ENCODE measurements around the gene DAPK1. TPM values are rescaled to one million over a fixed set of nuclear protein-coding genes. Genes with fewer than 3 reads are reported as not detected.

Gene DAPK1
- total and polyA plus RNA-seq, 7 donors = 0.66 to 8.4 (median 2.2) TPM

GRCh38 chr9:87592554-87593358, 95.1 kb downstream of the DAPK1 start:
- Histone ChIP-seq H3K36me3 (ENCODE audit: insufficient read depth in 1 of 2, low read depth in 1 of 2) (no peaks in the 10 kb centered on the region), H3K4me3 (peak overlapping the region; percentile 2), H3K27me3 (ENCODE audit: insufficient read depth in 3 of 3, low read length in 2 of 3) (no peaks in the 10 kb centered on the region), H3K9me3 (no peaks in the 10 kb centered on the region), H3K27ac (no peak overlapping the region), H3K4me1 (peaks cover 22% of the 10 kb centered on the region)
- WGBS, 3 donors = 4 to 13% (median 10%) methylated on average over 15 of the region's 15 CpGs
- ATAC-seq (peak; percentile 71 to 92 (median 84)), DNase-seq (peak; percentile 61 to 78)
- TF ChIP-seq CTCF (IDR thresholded peaks at IDR 0.05) = no peak
- intact Hi-C loops (cut with DNase I) = no loop called here

- no peak overlapping the region for H3K27ac ChIP-seq
- 74 to 84% (median 82%) methylated on average over 5 of the region's 5 CpGs for WGBS, 3 donors
Measured at GRCh38 chr9:87593359-87593980, 95.8 kb downstream of the DAPK1 start.

GRCh38 chr9:87594194-87594593, 96.5 kb downstream of the DAPK1 start:
- intact Hi-C loops (cut with DNase I) = no loop called here
- no peak overlapping the region for H3K27ac ChIP-seq

More at GRCh38 chr9:87593359-87593980, 95.8 kb downstream of the DAPK1 start:
- H3K4me3 ChIP-seq = no peak overlapping the region
- H3K36me3 ChIP-seq (ENCODE audit: insufficient read depth in 1 of 2, low read depth in 1 of 2) = no peaks in the 10 kb centered on the region
- no peaks in the 10 kb centered on the region for H3K27me3 ChIP-seq (ENCODE audit: insufficient read depth in 3 of 3, low read length in 2 of 3)
- no peak for ATAC-seq
- no peak for TF ChIP-seq CTCF (IDR thresholded peaks at IDR 0.05)
- peaks cover 22% of the 10 kb centered on the region for H3K4me1 ChIP-seq
- intact Hi-C loops (cut with DNase I) = no loop called here
- no peak for DNase-seq
- no peaks in the 10 kb centered on the region for H3K9me3 ChIP-seq

GRCh38 chr9:87594662-87595061, 97.0 kb downstream of the DAPK1 start:
- TF ChIP-seq CTCF (IDR thresholded peaks at IDR 0.05) = no peak
- no peaks in the 10 kb centered on the region for H3K9me3 ChIP-seq
- ATAC-seq = no peak
- H3K4me3 ChIP-seq = no peak overlapping the region
- no peaks in the 10 kb centered on the region for H3K27me3 ChIP-seq (ENCODE audit: insufficient read depth in 3 of 3, low read length in 2 of 3)
- intact Hi-C loops (cut with DNase I) = no loop called here
- DNase-seq = no peak
- no peak overlapping the region for H3K27ac ChIP-seq
- peaks cover 23% of the 10 kb centered on the region for H3K4me1 ChIP-seq
- no peaks in the 10 kb centered on the region for H3K36me3 ChIP-seq (ENCODE audit: insufficient read depth in 1 of 2, low read depth in 1 of 2)

More at GRCh38 chr9:87594194-87594593, 96.5 kb downstream of the DAPK1 start:
- Histone ChIP-seq H3K9me3 (no peaks in the 10 kb centered on the region), H3K4me3 (no peak overlapping the region), H3K36me3 (ENCODE audit: insufficient read depth in 1 of 2, low read depth in 1 of 2) (no peaks in the 10 kb centered on the region), H3K4me1 (peaks cover 22% of the 10 kb centered on the region), H3K27me3 (ENCODE audit: insufficient read depth in 3 of 3, low read length in 2 of 3) (no peaks in the 10 kb centered on the region)
- DNase-seq (no peak), ATAC-seq (no peak)
- TF ChIP-seq CTCF (IDR thresholded peaks at IDR 0.05) = no peak
- 79 to 94% (median 89%) methylated on average over 4 of the region's 4 CpGs for whole genome bisulfite sequencing, 3 donors
